Spleen (tissue), 11 donors: ENCODE measurements around the gene LGALS9. TPM values are rescaled to one million over a fixed set of nuclear protein-coding genes. Genes with fewer than 3 reads are reported as not detected.
A peak's percentile ranks its signal among the peaks of the same experiment; 100 is the strongest.
"Not testable (repeated sequence)": the region's sequence is repeated elsewhere in the genome, so short reads cannot be mapped to it uniquely, and the experiment has no call there.

ENCODE experiments used
- DNase-seq: peaks from one replicate; pipeline ENCODE4 v3.0.0-alpha.2; 2020
- H3K27ac ChIP-seq, 8 donors: fragments of 200-600 bp; sonication (generic) in 7 of 8; 1 replicate in 4 of 8; 2 replicates in 4 of 8; pipeline versions ENCODE4 v1.5.0 to v1.8.0; 2016 to 2021; ENCODE audit warnings: inconsistent platforms in 4 of 8, mild to moderate bottlenecking in 4 of 8, moderate library complexity in 1 of 8
- H3K27me3 ChIP-seq, 7 donors: fragments of 200-600 bp; sonication (generic) in 6 of 7; replicated peaks in 1 of 7; 1 replicate in 4 of 7; 2 replicates in 3 of 7; pipeline versions ENCODE4 v1.5.0 to v1.8.0; 2016 to 2021; ENCODE audit warnings: inconsistent platforms in 3 of 7, mild to moderate bottlenecking in 1 of 7
- H3K36me3 ChIP-seq, 6 donors: fragments of 200-600 bp; sonication (generic) in 5 of 6; 1 replicate in 4 of 6; 2 replicates in 2 of 6; pipeline versions ENCODE4 v1.5.0 to v1.8.0; 2016 to 2021; ENCODE audit warnings: inconsistent platforms in 2 of 6
- H3K4me1 ChIP-seq, 6 donors: fragments of 200-600 bp; sonication (generic) in 5 of 6; 1 replicate in 3 of 6; 2 replicates in 3 of 6; pipeline versions ENCODE4 v1.5.0 to v1.8.0; 2016 to 2021; ENCODE audit warnings: inconsistent platforms in 3 of 6
- H3K4me3 ChIP-seq, 8 donors: fragments of 200-600 bp; sonication (generic) in 7 of 8; 1 replicate in 4 of 8; 2 replicates in 4 of 8; pipeline versions ENCODE4 v1.5.0 to v1.8.0; 2016 to 2021; ENCODE audit warnings: inconsistent platforms in 4 of 8, mild to moderate bottlenecking in 4 of 8, moderate library complexity in 2 of 8
- H3K9me3 ChIP-seq, 8 donors: fragments of 200-600 bp; sonication (generic) in 7 of 8; 1 replicate in 4 of 8; 2 replicates in 4 of 8; pipeline versions ENCODE4 v1.5.0 to v1.8.0; 2016 to 2021; ENCODE audit warnings: inconsistent platforms in 4 of 8
- POLR2A ChIP-seq, 3 donors: fragments of 450-650 bp; IDR thresholded peaks; one replicate each; pipeline ENCODE4 v1.5.1; 2017; ENCODE audit warnings: antibody characterized with exemption in 3 of 3, mild to moderate bottlenecking in 1 of 3
- POLR2AphosphoS5 ChIP-seq, 3 donors: sonication (generic); formaldehyde crosslinking; IDR thresholded peaks; one replicate each; pipeline ENCODE4 v1.5.1; 2017; ENCODE audit warnings: antibody characterized with exemption in 3 of 3
- WGBS, 5 donors: extraction: QIAGEN DNeasy Blood & Tissue Kit in 3 of 5; methylation state at CpG; one replicate each; pipeline versions ENCODE4 v1.1.5 to v1.1.7; 2013 to 2018; 5-methylcytosine and 5-hydroxymethylcytosine counted together
- intact Hi-C: fragments of 100-400 bp; cut with DNase I; formaldehyde crosslinking; loops from one replicate; pipeline ENCODE4 v1.15.0; 2023; ENCODE audit warnings: low total_unique reads
- polyA plus RNA-seq, 3 donors: library from polyadenylated mRNA; stranded (reverse); fragments of 200-250 nt; gene quantifications; one replicate each; pipeline ENCODE4 v1.2.1, GENCODE V29; 2013
- total RNA-seq, 7 donors: library from RNA; depleted of rRNA in 3 of 7; stranded (reverse); fragments of >200 nt in 3 of 7; fragmentation: NEBNext Ultra II Directional in 4 of 7; extraction: Animal tissue kit (Norgen Biotek cat#: 25700) in 4 of 7; gene quantifications; one replicate each; pipeline versions ENCODE4 v1.1.0 to v1.2.1, GENCODE V29; 2016 to 2021
- TF ChIP-seq, protein P1 (sequence below), 11 experiments: fragments of 200-600 bp in 7 of 11; fragments of 450-650 bp in 4 of 11; sonication (generic) in 4 of 11; IDR thresholded peaks in 8 of 11; conservative IDR thresholded peaks in 3 of 11; 1 replicate in 7 of 11; 2 replicates in 4 of 11; pipeline versions ENCODE4 v1.4.0 to v1.8.0; 2016 to 2021; ENCODE audit warnings: antibody characterized with exemption in 11 of 11, inconsistent platforms in 4 of 11, mild to moderate bottlenecking in 1 of 11
- donor health status: healthy with polysubstance abuse.
- donor health status: DM: no; HTN: no; CAD: no; lungs with moderate emphysema.
- donor health status: DM: no; HTN: no; CAD: no.
- donor health status: Bipolar disorder and iron deficiency.
- donor health status: healthy.
- donor health status: DM: no; HTN: no; CAD: no.
- donor health status: DM: yes; HTN: yes; CAD: no.

Gene LGALS9
- total and polyA plus RNA-seq, 10 donors: 162 to 309 (median 209) TPM

DNA sequence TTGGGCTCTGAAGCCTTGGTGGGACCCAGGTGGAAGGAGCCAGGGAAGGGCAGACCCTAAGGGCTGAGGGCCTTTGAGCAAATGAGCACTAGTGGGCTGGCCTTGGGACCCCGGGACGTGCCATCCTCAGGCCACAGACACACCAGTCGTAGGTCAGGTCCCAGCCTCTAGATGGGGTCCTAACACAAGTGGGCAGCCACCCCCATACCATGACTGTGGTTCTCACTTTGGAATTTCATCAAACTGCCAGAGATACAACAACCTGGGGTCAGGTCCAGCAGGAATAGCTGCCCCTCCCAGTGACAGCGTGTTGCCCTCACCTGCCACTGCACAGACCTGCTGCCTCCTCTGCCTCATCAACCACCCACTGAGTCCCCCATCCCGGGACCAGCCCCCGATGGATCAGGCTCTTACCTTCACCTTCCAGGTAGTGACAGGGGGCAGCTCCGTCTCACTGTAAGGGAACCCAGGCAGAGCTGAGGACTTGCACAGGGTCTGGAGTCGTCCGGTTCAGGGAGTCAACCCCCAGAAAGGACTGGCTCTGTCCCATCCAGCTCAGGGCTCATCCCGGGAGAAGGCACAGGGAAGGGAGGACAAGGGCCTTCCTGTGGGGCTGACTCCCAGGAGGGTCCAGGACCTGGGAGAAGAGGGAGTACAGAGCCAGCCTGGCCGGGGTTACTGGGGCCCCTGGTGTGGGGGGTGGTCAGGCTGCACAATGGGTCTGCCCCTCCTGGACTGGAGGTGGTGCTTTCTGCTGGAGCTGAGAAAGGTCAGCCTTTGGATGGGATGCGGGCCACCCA, 40.0 kb downstream of the LGALS9 start:
- Histone ChIP-seq H3K27me3 (no peaks in the 10 kb centered on the region), H3K4me1 (no peaks in the 10 kb centered on the region), H3K36me3 (no peaks in the 10 kb centered on the region), H3K9me3 (no peaks in the 10 kb centered on the region), H3K4me3 (no peak overlapping the region), H3K27ac (no peak overlapping the region)
- TF ChIP-seq POLR2AphosphoS5 (IDR thresholded peaks at IDR 0.05) (no peak), POLR2A (IDR thresholded peaks at IDR 0.05) (no peak)
- 82 to 85% (median 83%) methylated on average over 11 to 12 of the region's 12 CpGs for WGBS, 5 donors
- intact Hi-C loops: no loop called here
- peak; percentile 56 for DNase-seq

DNA sequence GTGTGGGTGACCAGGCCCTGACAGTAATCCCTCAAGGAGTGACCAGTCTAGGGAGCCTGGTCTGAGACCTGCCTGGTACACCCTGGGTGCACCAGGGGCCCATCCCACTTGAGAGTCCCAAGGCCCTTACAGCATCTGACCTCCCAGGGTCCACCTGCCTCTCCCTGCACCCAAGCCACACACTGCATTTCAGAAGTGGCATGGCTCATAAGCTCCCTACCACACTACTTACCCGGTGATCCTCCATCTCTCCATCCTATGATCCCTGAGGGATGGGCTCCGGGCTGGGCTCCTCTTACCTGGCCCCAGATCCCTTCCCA, 40.6 kb downstream of the LGALS9 start:
- TF ChIP-seq POLR2A (IDR thresholded peaks at IDR 0.05) (no peak), POLR2AphosphoS5 (IDR thresholded peaks at IDR 0.05) (no peak)
- TF ChIP-seq, protein P1, sequence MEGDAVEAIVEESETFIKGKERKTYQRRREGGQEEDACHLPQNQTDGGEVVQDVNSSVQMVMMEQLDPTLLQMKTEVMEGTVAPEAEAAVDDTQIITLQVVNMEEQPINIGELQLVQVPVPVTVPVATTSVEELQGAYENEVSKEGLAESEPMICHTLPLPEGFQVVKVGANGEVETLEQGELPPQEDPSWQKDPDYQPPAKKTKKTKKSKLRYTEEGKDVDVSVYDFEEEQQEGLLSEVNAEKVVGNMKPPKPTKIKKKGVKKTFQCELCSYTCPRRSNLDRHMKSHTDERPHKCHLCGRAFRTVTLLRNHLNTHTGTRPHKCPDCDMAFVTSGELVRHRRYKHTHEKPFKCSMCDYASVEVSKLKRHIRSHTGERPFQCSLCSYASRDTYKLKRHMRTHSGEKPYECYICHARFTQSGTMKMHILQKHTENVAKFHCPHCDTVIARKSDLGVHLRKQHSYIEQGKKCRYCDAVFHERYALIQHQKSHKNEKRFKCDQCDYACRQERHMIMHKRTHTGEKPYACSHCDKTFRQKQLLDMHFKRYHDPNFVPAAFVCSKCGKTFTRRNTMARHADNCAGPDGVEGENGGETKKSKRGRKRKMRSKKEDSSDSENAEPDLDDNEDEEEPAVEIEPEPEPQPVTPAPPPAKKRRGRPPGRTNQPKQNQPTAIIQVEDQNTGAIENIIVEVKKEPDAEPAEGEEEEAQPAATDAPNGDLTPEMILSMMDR (IDR thresholded peaks at IDR 0.05 in 8 of 11, conservative IDR thresholded peaks at IDR 0.05 in 3 of 11): no peak
- no peak overlapping the region for H3K27ac ChIP-seq
- H3K4me3 ChIP-seq: no peak overlapping the region
- no peaks in the 10 kb centered on the region for H3K9me3 ChIP-seq
- WGBS, 5 donors: 71 to 100% (median 93%) methylated on average over 2 of the region's 2 CpGs
- H3K27me3 ChIP-seq: no peaks in the 10 kb centered on the region
- no peaks in the 10 kb centered on the region for H3K4me1 ChIP-seq
- intact Hi-C loops: no loop called here
- no peak for DNase-seq
- no peaks in the 10 kb centered on the region for H3K36me3 ChIP-seq

DNA sequence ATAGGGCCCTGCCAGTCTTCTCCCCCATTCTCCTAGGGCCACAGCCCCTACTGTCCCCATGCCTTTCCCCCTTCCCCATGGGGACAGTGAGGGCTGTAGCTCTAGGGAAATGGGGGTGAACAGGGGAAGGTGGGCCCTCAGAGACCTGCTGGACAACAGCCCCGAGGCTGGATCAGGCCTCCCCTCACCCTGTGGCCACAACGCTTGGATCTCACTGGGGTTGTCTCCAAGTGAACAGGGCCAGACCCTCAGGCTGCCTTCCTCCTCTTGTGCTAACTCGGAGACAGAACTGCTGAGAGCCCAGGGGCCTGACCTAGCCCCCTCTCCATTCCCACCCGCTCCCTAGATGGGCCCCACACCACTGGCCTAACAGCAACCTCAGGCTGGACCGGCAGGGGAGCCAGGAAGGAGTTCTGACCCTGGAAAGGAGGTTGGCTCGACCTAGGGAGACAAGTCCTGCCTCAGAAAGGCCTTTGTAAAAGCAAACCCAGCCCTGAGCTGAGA, 41.0 kb downstream of the LGALS9 start:
- H3K27me3 ChIP-seq, H3K4me1 ChIP-seq, H3K27ac ChIP-seq, H3K4me3 ChIP-seq, intact Hi-C loops, H3K9me3 ChIP-seq, H3K36me3 ChIP-seq: not testable (repeated sequence)
- peak; percentile 51 for DNase-seq
- 61 to 85% (median 65%) methylated on average over 4 to 6 of the region's 6 CpGs for WGBS, 5 donors

DNA sequence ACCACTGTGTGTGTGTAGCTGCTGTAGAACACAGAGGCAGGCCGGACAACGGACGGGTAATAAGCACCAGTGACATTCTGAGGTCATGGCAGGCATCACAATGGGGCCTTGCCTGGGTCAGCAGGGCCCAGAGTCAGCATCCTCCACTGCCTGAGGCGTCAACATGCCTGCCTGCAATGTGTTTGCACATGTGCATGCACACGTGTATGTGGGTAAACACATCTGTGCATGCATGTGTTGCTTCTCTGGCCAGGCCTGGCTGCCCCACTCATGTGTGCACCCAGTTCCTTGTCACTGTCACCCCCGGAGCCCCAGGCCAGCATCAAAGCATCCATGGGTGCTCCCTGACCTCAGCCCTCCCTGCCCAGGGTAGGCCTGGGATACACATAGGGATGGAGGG, 43.3 kb downstream of the LGALS9 start:
- H3K4me1 ChIP-seq: no peaks in the 10 kb centered on the region
- H3K27me3 ChIP-seq: no peaks in the 10 kb centered on the region
- intact Hi-C loops: no loop called here
- TF ChIP-seq POLR2A (IDR thresholded peaks at IDR 0.05): no peak
- H3K27ac ChIP-seq: no peak overlapping the region
- DNase-seq: no peak
- no peaks in the 10 kb centered on the region for H3K36me3 ChIP-seq
- H3K4me3 ChIP-seq: no peak overlapping the region
- H3K9me3 ChIP-seq: no peaks in the 10 kb centered on the region
- WGBS, 5 donors: 77 to 91% (median 87%) methylated on average over 3 to 6 of the region's 6 CpGs

- intact Hi-C loops: no loop called here
- WGBS, 5 donors: 66 to 94% (median 76%) methylated on average over 2 of the region's 2 CpGs
- no peak for DNase-seq
These were observed 46.2 kb downstream of the LGALS9 start for GRCh38 chr17:27677191-27677590.

GRCh38 chr17:27686322-27686721, 55.3 kb downstream of the LGALS9 start:
- H3K4me1 ChIP-seq, DNase-seq, H3K4me3 ChIP-seq, intact Hi-C loops, H3K36me3 ChIP-seq, H3K27ac ChIP-seq: not testable (repeated sequence)
- Histone ChIP-seq H3K27me3 (peaks cover 0 to 16% (median 0%) of the 10 kb centered on the region in 7 donors), H3K9me3 (peaks cover 0 to 31% (median 21%) of the 10 kb centered on the region in 8 donors)
- WGBS, 5 donors: 69 to 80% (median 74%) methylated on average over 3 of the region's 3 CpGs

More at GRCh38 chr17:27677191-27677590, 46.2 kb downstream of the LGALS9 start:
- H3K27ac ChIP-seq: no peak overlapping the region
- H3K36me3 ChIP-seq: no peaks in the 10 kb centered on the region
- no peaks in the 10 kb centered on the region for H3K9me3 ChIP-seq
- H3K27me3 ChIP-seq: peaks cover 0 to 4% (median 0%) of the 10 kb centered on the region in 7 donors
- H3K4me3 ChIP-seq: no peak overlapping the region
- TF ChIP-seq POLR2A (IDR thresholded peaks at IDR 0.05) (no peak), POLR2AphosphoS5 (IDR thresholded peaks at IDR 0.05) (no peak)
- TF ChIP-seq, protein P1 (IDR thresholded peaks at IDR 0.05 in 8 of 11, conservative IDR thresholded peaks at IDR 0.05 in 3 of 11): no peak
- H3K4me1 ChIP-seq: no peaks in the 10 kb centered on the region
